SIG-M5 treated with dmso at 0.1 percent for 504 hours (cell line): ENCODE data around the gene ZMIZ1.
"Not testable (repeated sequence)": the region's sequence is repeated elsewhere in the genome, so short reads cannot be mapped to it uniquely, and the experiment has no call there.

Experiments
- DNase-seq: peaks from one replicate; lab custom pipeline; 2025; ENCODE audit not compliant: unreplicated experiment; lab: John Stamatoyannopoulos, UW

The ZMIZ1 gene

GRCh38 chr10:79333513-79333912, 264.7 kb downstream of the ZMIZ1 start:
- no peak for DNase-seq

- no peak for DNase-seq
These were observed 265.8 kb downstream of the ZMIZ1 start for GRCh38 chr10:79334573-79334972.

- DNase-seq: no peak
These were observed 266.3 kb downstream of the ZMIZ1 start for GRCh38 chr10:79335094-79335469.

- DNase-seq: no peak
These were observed 266.9 kb downstream of the ZMIZ1 start for GRCh38 chr10:79335470-79336235.

GRCh38 chr10:79336276-79336675, 267.5 kb downstream of the ZMIZ1 start:
- no peak for DNase-seq

GRCh38 chr10:79336739-79337138, 268.0 kb downstream of the ZMIZ1 start:
- DNase-seq: no peak

GRCh38 chr10:79337783-79338469, 269.2 kb downstream of the ZMIZ1 start:
- DNase-seq: not testable (repeated sequence)

- DNase-seq: no peak
These were observed 270.5 kb downstream of the ZMIZ1 start for GRCh38 chr10:79339266-79339665.

GRCh38 chr10:79340646-79341244, 272.0 kb downstream of the ZMIZ1 start:
- no peak for DNase-seq

- DNase-seq: no peak
These were observed 273.6 kb downstream of the ZMIZ1 start for GRCh38 chr10:79342295-79342761.

DNA sequence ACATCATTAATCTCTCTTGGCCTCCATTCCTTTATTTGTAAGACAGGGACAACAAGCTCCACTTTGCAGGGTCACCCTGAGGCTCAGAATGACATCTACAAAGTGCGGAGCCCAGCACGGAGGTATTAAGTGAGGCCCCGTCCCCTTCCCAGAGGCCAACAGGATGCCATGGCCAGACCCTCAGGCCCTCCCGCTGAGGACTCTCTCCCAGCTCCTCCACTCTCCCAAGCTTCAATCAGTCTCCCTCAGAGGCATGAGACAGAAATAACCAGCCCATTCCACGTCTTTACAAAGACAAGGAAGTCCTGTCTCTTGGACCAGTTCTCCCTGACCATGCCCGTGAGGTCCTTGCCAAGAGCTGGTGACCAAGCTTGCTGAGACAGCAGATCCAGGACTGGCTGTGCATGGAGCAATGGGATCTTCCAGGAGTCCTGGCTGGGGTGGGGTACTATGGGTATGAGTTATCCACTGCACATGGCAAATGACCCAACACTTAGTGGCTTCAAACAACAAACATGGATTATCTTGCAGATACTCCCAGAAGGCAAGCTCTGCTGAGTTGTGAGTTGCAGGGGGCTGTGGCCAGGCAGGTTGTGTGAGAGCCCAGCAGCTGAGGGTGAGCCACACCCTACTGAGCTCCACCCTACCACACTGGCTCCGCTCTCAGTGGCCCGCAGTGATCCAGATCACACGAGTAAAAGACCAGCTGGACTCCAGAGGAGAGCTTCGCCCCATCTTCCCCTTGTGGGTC, 274.2 kb downstream of the ZMIZ1 start:
- no peak for DNase-seq

DNA sequence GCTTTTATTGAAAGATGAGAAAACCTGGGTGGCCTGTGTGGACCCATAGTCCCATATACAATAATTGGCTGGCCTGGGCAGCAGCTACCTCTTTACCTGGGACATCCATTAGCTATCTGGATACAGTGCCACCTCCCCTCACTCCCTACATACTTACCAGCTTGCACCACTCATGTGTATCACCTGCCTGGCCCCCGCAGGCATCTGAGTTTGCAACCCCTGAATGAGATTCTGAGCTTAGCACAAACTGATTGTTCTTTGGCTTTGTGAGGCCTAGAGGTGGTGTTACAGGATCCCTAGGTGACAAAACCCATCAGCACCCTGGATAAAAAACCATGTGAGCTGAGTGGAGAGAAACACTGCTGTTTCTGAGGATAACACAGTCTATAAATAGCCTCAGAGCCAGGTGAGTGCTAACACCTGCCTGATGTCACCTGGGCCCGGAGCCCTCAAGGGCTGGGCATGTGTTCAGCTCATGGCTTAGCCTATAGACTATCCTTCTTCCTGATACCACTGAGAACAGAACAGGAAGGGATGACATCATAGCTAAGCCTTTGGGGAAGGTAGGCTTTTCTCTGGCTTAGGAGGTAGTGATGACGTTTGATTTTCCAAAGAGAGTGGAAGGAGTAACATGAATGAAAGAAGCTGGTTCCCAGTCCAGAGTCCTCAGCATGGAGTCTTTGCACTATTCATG, 275.9 kb downstream of the ZMIZ1 start:
- DNase-seq: no peak

- peak; percentile 49 for DNase-seq
These were observed 276.7 kb downstream of the ZMIZ1 start for GRCh38 chr10:79345241-79346011.

DNA sequence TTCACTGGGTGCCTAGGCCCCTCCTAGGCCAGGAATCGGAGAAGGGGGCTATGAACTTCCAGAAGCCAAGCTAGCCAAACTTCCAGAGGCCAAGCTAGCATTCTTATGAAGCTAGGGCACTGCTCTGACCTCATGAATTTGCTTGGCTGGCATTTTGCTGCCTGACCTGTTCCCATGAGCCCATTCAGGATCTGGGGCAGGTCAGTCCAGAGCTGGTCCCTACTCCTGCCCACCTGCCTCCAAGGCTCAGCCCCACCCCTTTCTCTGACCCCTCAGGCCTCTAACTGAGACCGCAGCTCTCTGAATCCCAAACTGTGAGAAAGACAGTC, 277.2 kb downstream of the ZMIZ1 start:
- DNase-seq: no peak

DNA sequence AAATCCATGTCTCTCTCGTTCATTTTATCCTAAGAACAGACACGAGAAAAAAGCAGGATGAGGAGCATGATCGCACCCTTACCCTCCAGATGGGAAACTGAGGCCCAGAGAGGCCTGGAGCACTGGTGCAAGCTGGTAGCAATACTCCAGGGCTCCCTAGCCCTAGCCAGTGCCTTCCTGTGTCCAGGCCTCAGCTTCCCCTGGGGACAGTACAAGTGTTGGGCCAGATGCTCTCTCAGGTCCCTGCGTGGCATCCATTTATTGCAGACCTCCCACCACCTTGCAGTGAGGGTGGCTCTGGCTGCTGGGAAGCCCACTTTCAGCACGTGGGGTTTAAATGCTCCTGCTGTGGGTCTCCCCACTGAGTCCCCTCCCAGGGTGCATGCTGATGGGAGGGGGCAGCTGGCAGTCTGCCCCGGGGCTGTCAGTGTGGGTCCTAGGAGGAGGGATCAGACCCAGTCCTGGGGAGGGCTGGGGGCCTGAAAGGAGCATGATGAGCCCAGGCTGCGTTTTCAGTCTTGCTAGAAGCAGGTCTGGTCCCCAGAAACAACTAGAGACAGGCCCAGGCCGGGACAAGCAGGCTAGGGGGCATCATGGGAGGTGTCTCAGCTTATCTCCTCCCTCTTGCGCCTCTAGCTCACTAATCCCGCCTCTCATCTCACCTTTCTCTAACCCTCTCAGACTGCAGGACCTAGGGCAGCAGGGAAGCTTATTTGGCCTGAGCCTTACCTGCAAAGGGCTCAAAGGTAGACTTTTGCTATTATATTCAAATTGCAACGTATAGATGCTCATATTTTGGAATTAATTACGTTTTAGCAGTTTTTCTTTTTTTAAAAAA, 277.8 kb downstream of the ZMIZ1 start:
- DNase-seq: no peak

- DNase-seq: peak; percentile 69
These were observed 278.6 kb downstream of the ZMIZ1 start, which contains the start of gene PPIF for GRCh38 chr10:79347226-79347893. PPIF (plus strand) TSS chr10:79347469; CDS start chr10:79347549, 80 bp downstream.

- peak; percentile 66 for DNase-seq
These were observed 279.3 kb downstream of the ZMIZ1 start for GRCh38 chr10:79347894-79348639.

DNA sequence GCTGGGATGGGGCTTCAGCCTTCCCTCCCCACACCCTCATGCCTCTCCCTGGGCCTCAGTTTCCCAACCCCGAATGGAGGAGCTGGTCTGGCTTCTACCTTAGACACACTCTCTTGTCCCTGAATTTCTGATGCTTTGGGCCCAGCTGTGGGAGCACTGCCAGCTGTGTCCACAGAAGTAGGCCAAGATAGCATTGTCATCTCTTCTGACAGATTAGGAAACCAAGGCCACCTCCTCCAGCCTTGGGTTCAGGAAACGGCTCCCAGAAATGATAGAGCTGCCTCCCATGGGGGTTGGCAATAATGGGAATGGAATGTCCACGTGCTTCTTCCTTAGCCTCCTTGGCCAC, 279.8 kb downstream of the ZMIZ1 start:
- DNase-seq: no peak
